GM12878 (cell line): Measurements from ENCODE around the gene TMTC3. TPM values are rescaled to one million over a fixed set of nuclear protein-coding genes. Genes with fewer than 3 reads are reported as not detected.

Experiments
- ATAC-seq: fragments of 200-7000 bp; cut with Tn5 transposase; 3 replicates; pipeline ENCODE4 v1.9.1; 2020; ENCODE audit warnings: mild to moderate bottlenecking, moderate library complexity
- BruUV-seq: library from RNA; stranded (reverse); fragments of 400-500 nt; replicated peaks from 2 replicates; lab custom pipeline; 2021; lab: Mats Ljungman, UMichigan
- CTCF ChIA-PET: fragments of 300-600 bp; sonication (Branson Sonifier 250); formaldehyde crosslinking; extraction: SDS; loops from one replicate; lab custom pipeline; 2021; ENCODE audit warnings: inconsistent platforms; lab: Yijun Ruan, JAX
- POLR2A ChIA-PET: fragments of 350-600 bp; formaldehyde crosslinking; extraction: SDS; loops from one replicate; lab custom pipeline; 2021; ENCODE audit warnings: inconsistent platforms; lab: Charles Lee
- RAD21 ChIA-PET: fragments of 300-600 bp; sonication (Branson Sonifier 250); formaldehyde crosslinking; loops from one replicate; lab custom pipeline; 2023; ENCODE audit warnings: antibody characterized with exemption; ENCODE audit not compliant: unreplicated experiment; lab: Charles Lee
- SMC1A ChIA-PET: fragments of 300-600 bp; sonication (Branson Sonifier 250); formaldehyde crosslinking; loops from one replicate; lab custom pipeline; 2023; ENCODE audit not compliant: unreplicated experiment, uncharacterized antibody; lab: Charles Lee
- DNase-seq: peaks from one replicate; pipeline ENCODE4 v3.0.0-alpha.2; 2011; ENCODE audit warnings: low read depth, low spot score
- FAIRE-seq: peaks from 3 replicates; lab custom pipeline; 2011; peaks lifted over from hg19 to GRCh38; lab: Jason Lieb, UNC
- H2AFZ ChIP-seq: 2 replicates; pipeline ENCODE4 v1.6.0; 2011; ENCODE audit warnings: low read depth, low read length, control low read depth; ENCODE audit not compliant: control insufficient read depth
- H3K27ac ChIP-seq: 2 replicates; pipeline ENCODE4 v1.5.1; 2011; ENCODE audit warnings: control low read depth; ENCODE audit not compliant: control insufficient read depth, insufficient read depth
- H3K27me3 ChIP-seq, 2 experiments: replicated peaks in 1 of 2; 2 replicates each; pipeline versions ENCODE4 v1.6.0 to v1.6.1; 2011; ENCODE audit warnings: low read length in 1 of 2; ENCODE audit not compliant: control insufficient read depth in 2 of 2, insufficient read depth in 2 of 2
- H3K36me3 ChIP-seq, 2 experiments: 2 replicates each; pipeline ENCODE4 v1.5.1; 2011; ENCODE audit warnings: low read length in 1 of 2; ENCODE audit not compliant: control insufficient read depth in 2 of 2, insufficient read depth in 2 of 2
- H3K4me1 ChIP-seq: 2 replicates; pipeline ENCODE4 v1.6.1; 2011; ENCODE audit warnings: mild to moderate bottlenecking, low read length, moderate library complexity, mixed read lengths; ENCODE audit not compliant: control insufficient read depth, insufficient read depth
- H3K4me2 ChIP-seq: 2 replicates; pipeline ENCODE4 v1.6.0; 2011; ENCODE audit warnings: control low read depth; ENCODE audit not compliant: control insufficient read depth, insufficient read depth
- H3K4me3 ChIP-seq: fragments of 200-600 bp; sonication (generic); 2 replicates; pipeline ENCODE4 v1.5.1; 2016
- H3K79me2 ChIP-seq: 2 replicates; pipeline ENCODE4 v1.6.0; 2011; ENCODE audit warnings: low read length; ENCODE audit not compliant: control insufficient read depth, insufficient read depth
- H3K9ac ChIP-seq: 2 replicates; pipeline ENCODE4 v1.8.0; 2011; ENCODE audit warnings: low read length, control low read depth, mixed read lengths; ENCODE audit not compliant: control insufficient read depth, insufficient read depth
- H3K9me3 ChIP-seq: replicated peaks from 3 replicates; pipeline ENCODE4 v1.5.1; 2011; ENCODE audit warnings: mild to moderate bottlenecking, low read length; ENCODE audit not compliant: control insufficient read depth, insufficient read depth
- H4K20me1 ChIP-seq: 2 replicates; pipeline ENCODE4 v1.6.0; 2011; ENCODE audit not compliant: control insufficient read depth, insufficient read depth
- CBFB ChIP-seq: IDR thresholded peaks from 2 replicates; pipeline ENCODE4 v1.6.1; 2016; ENCODE audit warnings: antibody characterized with exemption, low read depth
- GATAD2B ChIP-seq: fragments of 450-650 bp; conservative IDR thresholded peaks from 2 replicates; pipeline ENCODE4 v1.6.1; 2017; ENCODE audit warnings: low read depth, mild to moderate bottlenecking, moderate library complexity
- IRF4 ChIP-seq: IDR thresholded peaks from 2 replicates; pipeline ENCODE4 v1.6.1; 2011; ENCODE audit warnings: low read depth, low read length
- IRF5 ChIP-seq: fragments of 450-650 bp; IDR thresholded peaks from 2 replicates; pipeline ENCODE4 v1.6.1; 2017; ENCODE audit warnings: borderline replicate concordance
- TBL1XR1 ChIP-seq: IDR thresholded peaks from 2 replicates; pipeline ENCODE4 v1.6.1; 2012; ENCODE audit warnings: low read depth, low read length, improper control_type of control experiment
- WRNIP1 ChIP-seq: IDR thresholded peaks from 2 replicates; pipeline ENCODE4 v1.6.1; 2011; ENCODE audit warnings: low read depth, low read length, improper control_type of control experiment, borderline replicate concordance
- ZBTB4 ChIP-seq: fragments of 450-650 bp; formaldehyde crosslinking; IDR thresholded peaks from 2 replicates; pipeline ENCODE4 v1.4.0; 2022; ENCODE audit warnings: mild to moderate bottlenecking, moderate library complexity
- WGBS: methylation state at CpG from one replicate; pipeline ENCODE4 v1.1.6; 2016; ENCODE audit warnings: low lambda C conversion rate; ENCODE audit not compliant: insufficient replicate concordance, insufficient coverage; ENCODE audit errors: missing lambda C conversion rate; 5-methylcytosine and 5-hydroxymethylcytosine counted together
- in situ Hi-C: fragments of 300-500 bp; cut with MboI; formaldehyde crosslinking; loops from 9 replicates; pipeline ENCODE4 v1.14.3; 2018; ENCODE audit warnings: mixed read lengths
- intact Hi-C: fragments of 100-400 bp; cut with micrococcal nuclease; formaldehyde crosslinking; loops from one replicate; pipeline ENCODE4 v1.14.2; 2022; ENCODE audit not compliant: unreplicated experiment
- polyA plus RNA-seq, 11 experiments: library from polyadenylated mRNA; depleted of rRNA in 4 of 11; unstranded in 6 of 11; stranded (reverse) in 5 of 11; fragments of >200 nt; fragmentation: Nextera tagmentation in 4 of 11; fragmentation: Illumina TruSeq in 1 of 11; extraction: Ambion mirVana in 4 of 11; extraction: Trizol in 1 of 11; gene quantifications; 1 replicate in 1 of 11; 2 replicates in 10 of 11; pipeline versions ENCODE4 v1.2.1 to v1.2.3, GENCODE V29; 2011 to 2016; ENCODE audit warnings: inconsistent platforms in 2 of 11, missing spikeins in 2 of 11, low read depth in 1 of 11
- total RNA-seq, 4 experiments: library from RNA; depleted of rRNA in 3 of 4; stranded (reverse); fragments of >200 nt in 3 of 4; fragmentation: Illumina TruSeq in 1 of 4; extraction: Trizol in 1 of 4; gene quantifications; 2 replicates each; pipeline versions ENCODE4 v1.2.1 to v1.2.3, GENCODE V29; 2013 to 2021
- TF ChIP-seq, protein P1 (sequence below): fragments of 450-650 bp; formaldehyde crosslinking; IDR thresholded peaks from 2 replicates; pipeline ENCODE4 v1.5.0; 2022; ENCODE audit warnings: mild to moderate bottlenecking, missing genetic modification characterization
- TF ChIP-seq, protein P2 (sequence below): IDR thresholded peaks from 2 replicates; pipeline ENCODE4 v1.6.1; 2011; ENCODE audit warnings: borderline replicate concordance, low read depth, mild to moderate bottlenecking, moderate library complexity, low read length; ENCODE audit not compliant: insufficient read depth, poor library complexity, severe bottlenecking

Gene TMTC3
- total and polyA plus RNA-seq, 10 of the 15 experiments (the other 5 are each of a cell fraction or from before 2014, with no cell fraction given), result 1.4 to 5.7 (median 3.5) TPM

GRCh38 chr12:88207921-88208620 is 66.0 kb downstream of the TMTC3 start (continued):
- TF ChIP-seq, protein P1, sequence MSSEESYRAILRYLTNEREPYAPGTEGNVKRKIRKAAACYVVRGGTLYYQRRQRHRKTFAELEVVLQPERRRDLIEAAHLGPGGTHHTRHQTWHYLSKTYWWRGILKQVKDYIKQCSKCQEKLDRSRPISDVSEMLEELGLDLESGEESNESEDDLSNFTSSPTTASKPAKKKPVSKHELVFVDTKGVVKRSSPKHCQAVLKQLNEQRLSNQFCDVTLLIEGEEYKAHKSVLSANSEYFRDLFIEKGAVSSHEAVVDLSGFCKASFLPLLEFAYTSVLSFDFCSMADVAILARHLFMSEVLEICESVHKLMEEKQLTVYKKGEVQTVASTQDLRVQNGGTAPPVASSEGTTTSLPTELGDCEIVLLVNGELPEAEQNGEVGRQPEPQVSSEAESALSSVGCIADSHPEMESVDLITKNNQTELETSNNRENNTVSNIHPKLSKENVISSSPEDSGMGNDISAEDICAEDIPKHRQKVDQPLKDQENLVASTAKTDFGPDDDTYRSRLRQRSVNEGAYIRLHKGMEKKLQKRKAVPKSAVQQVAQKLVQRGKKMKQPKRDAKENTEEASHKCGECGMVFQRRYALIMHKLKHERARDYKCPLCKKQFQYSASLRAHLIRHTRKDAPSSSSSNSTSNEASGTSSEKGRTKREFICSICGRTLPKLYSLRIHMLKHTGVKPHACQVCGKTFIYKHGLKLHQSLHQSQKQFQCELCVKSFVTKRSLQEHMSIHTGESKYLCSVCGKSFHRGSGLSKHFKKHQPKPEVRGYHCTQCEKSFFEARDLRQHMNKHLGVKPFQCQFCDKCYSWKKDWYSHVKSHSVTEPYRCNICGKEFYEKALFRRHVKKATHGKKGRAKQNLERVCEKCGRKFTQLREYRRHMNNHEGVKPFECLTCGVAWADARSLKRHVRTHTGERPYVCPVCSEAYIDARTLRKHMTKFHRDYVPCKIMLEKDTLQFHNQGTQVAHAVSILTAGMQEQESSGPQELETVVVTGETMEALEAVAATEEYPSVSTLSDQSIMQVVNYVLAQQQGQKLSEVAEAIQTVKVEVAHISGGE (CRISPR knock-in tag), result no peak

- RAD21 ChIA-PET, result no interaction called here
- Histone ChIP-seq H3K36me3 (no peaks in the 10 kb centered on the region), H3K27ac (no peak overlapping the region), H4K20me1 (no peaks in the 10 kb centered on the region), H2AFZ (no peak overlapping the region), H3K4me1 (no peaks in the 10 kb centered on the region), H3K9ac (no peak overlapping the region), H3K27me3 (no peaks in the 10 kb centered on the region), H3K4me2 (no peak overlapping the region), H3K4me3 (no peak overlapping the region), H3K79me2 (no peaks in the 10 kb centered on the region), H3K9me3 (no peaks in the 10 kb centered on the region; the same call in 2 of the 3 replicates)
- FAIRE-seq, result no peak
- DNase-seq, result no peak
- POLR2A ChIA-PET, result no interaction called here
- in situ Hi-C loops, result no loop called here
- intact Hi-C loops, result no loop called here
- ATAC-seq, result no peak
- SMC1A ChIA-PET, result no interaction called here
- BruUV-seq, result no TSS peak
- WGBS, result 0% methylated on average over 1 of the region's 1 CpG
- CTCF ChIA-PET, result interaction anchor here (0.6 kb wide), 1 partner anchor 34 kb away, joined by 3 read pairs; no protein-coding TSS in a partner anchor
- TF ChIP-seq IRF4 (no peak), CBFB (no peak), GATAD2B (no peak), ZBTB4 (no peak), TBL1XR1 (no peak), IRF5 (no peak), WRNIP1 (no peak)
- TF ChIP-seq, protein P2, sequence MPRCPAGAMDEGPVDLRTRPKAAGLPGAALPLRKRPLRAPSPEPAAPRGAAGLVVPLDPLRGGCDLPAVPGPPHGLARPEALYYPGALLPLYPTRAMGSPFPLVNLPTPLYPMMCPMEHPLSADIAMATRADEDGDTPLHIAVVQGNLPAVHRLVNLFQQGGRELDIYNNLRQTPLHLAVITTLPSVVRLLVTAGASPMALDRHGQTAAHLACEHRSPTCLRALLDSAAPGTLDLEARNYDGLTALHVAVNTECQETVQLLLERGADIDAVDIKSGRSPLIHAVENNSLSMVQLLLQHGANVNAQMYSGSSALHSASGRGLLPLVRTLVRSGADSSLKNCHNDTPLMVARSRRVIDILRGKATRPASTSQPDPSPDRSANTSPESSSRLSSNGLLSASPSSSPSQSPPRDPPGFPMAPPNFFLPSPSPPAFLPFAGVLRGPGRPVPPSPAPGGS, result no peak
Measured at GRCh38 chr12:88208661-88209060, 66.6 kb downstream of the TMTC3 start.
